OCI-LY7 (cell line): ENCODE measurements around the gene MKKS. TPM values are rescaled to one million over a fixed set of nuclear protein-coding genes. Genes with fewer than 3 reads are reported as not detected.

Experiments
- BruUV-seq: library from RNA; stranded (reverse); fragments of 400-500 nt; replicated peaks from 2 replicates; lab custom pipeline; 2021; lab: Mats Ljungman, UMichigan
- CTCF ChIA-PET: fragments of 300-600 bp; sonication (Branson Sonifier 250); formaldehyde crosslinking; loops from one replicate; lab custom pipeline; 2022; ENCODE audit warnings: antibody characterized with exemption; ENCODE audit not compliant: unreplicated experiment; lab: Charles Lee
- POLR2A ChIA-PET: fragments of 300-600 bp; sonication (Branson Sonifier 250); formaldehyde crosslinking; loops from one replicate; lab custom pipeline; 2022; ENCODE audit warnings: antibody characterized with exemption; lab: Charles Lee
- DNase-seq: peaks from one replicate; pipeline ENCODE4 v3.0.0-alpha.2; 2015; ENCODE audit warnings: low spot score
- H2AFZ ChIP-seq: fragments of 200-600 bp; sonication (generic), shearing (Covaris generic); 2 replicates; pipeline ENCODE4 v1.6.1; 2014; ENCODE audit warnings: mild to moderate bottlenecking, antibody characterized with exemption, low read length, moderate library complexity
- H3K27ac ChIP-seq: fragments of 200-600 bp; sonication (generic); 2 replicates; pipeline ENCODE4 v1.5.1; 2014; ENCODE audit warnings: mixed run types, low read depth, mild to moderate bottlenecking, moderate library complexity, low read length, inconsistent platforms; ENCODE audit not compliant: poor library complexity, severe bottlenecking
- H3K36me3 ChIP-seq: fragments of 200-600 bp; sonication (generic); 2 replicates; pipeline ENCODE4 v1.6.1; 2014; ENCODE audit warnings: mild to moderate bottlenecking, antibody characterized with exemption, low read length, moderate library complexity, mixed read lengths; ENCODE audit not compliant: insufficient read depth
- H3K4me1 ChIP-seq: fragments of 200-600 bp; sonication (generic); 2 replicates; pipeline ENCODE4 v1.5.1; 2014; ENCODE audit warnings: mild to moderate bottlenecking, low read length; ENCODE audit not compliant: insufficient read depth, poor library complexity, severe bottlenecking
- H3K4me2 ChIP-seq: fragments of 200-600 bp; sonication (generic); 2 replicates; pipeline ENCODE4 v1.6.1; 2014; ENCODE audit warnings: mild to moderate bottlenecking, low read length
- H3K4me3 ChIP-seq: fragments of 200-600 bp; sonication (generic); 2 replicates; pipeline ENCODE4 v1.5.1; 2014; ENCODE audit warnings: mild to moderate bottlenecking, low read depth, low read length; ENCODE audit not compliant: poor library complexity, severe bottlenecking
- H3K79me2 ChIP-seq: fragments of 200-600 bp; sonication (generic); 2 replicates; pipeline ENCODE4 v1.6.1; 2016; ENCODE audit warnings: low read depth, mild to moderate bottlenecking, low read length, moderate library complexity, mixed read lengths; ENCODE audit not compliant: insufficient read depth
- H3K9me2 ChIP-seq: fragments of 200-600 bp; sonication (generic); 2 replicates; pipeline ENCODE4 v1.6.1; 2016; ENCODE audit warnings: mild to moderate bottlenecking, low read length, mixed read lengths; ENCODE audit not compliant: insufficient read depth
- H3K9me3 ChIP-seq: fragments of 200-600 bp; sonication (generic); 2 replicates; pipeline ENCODE4 v1.6.1; 2014; ENCODE audit warnings: mild to moderate bottlenecking, mixed run types, low read length, mixed read lengths
- H4K20me1 ChIP-seq: fragments of 200-600 bp; sonication (generic); 2 replicates; pipeline ENCODE4 v1.6.1; 2014; ENCODE audit warnings: mild to moderate bottlenecking, antibody characterized with exemption, low read length, moderate library complexity, mixed read lengths; ENCODE audit not compliant: insufficient read depth
- CTCF ChIP-seq: fragments of 200-600 bp; sonication (generic); conservative IDR thresholded peaks from 2 replicates; pipeline ENCODE4 v1.5.1; 2014; ENCODE audit warnings: mild to moderate bottlenecking, antibody characterized with exemption, low read length, moderate library complexity, mixed read lengths
- EZH2phosphoT487 ChIP-seq: fragments of 200-600 bp; sonication (generic); IDR thresholded peaks from 2 replicates; pipeline ENCODE4 v1.6.1; 2018; ENCODE audit warnings: low read depth, borderline replicate concordance, mild to moderate bottlenecking, mixed run types, antibody characterized with exemption, low read length, moderate library complexity, mixed read lengths
- intact Hi-C: fragments of 100-400 bp; cut with micrococcal nuclease; formaldehyde crosslinking; loops from one replicate; pipeline ENCODE4 v1.10.0; 2022; ENCODE audit not compliant: unreplicated experiment
- total RNA-seq, 2 experiments: library from RNA; depleted of rRNA in 1 of 2; stranded (reverse); fragments of >200 nt in 1 of 2; shearing (Covaris generic) in 1 of 2; gene quantifications; 2 replicates each; pipeline ENCODE4 v1.2.3, GENCODE V29; 2014 to 2022

MKKS gene
- total RNA-seq, 2 experiments from 2014 or later, result 1.0 to 5.6 TPM

GRCh38 chr20:10408108-10408813 lies 25.8 kb downstream of the MKKS start:
- ChIA-PET POLR2A (interaction anchor here (0.6 kb wide), 1 partner anchor 16 kb away, joined by 3 read pairs; no protein-coding TSS in a partner anchor), CTCF (no interaction called here)
- Histone ChIP-seq H3K4me2 (no peak overlapping the region), H3K79me2 (no peaks in the 10 kb centered on the region), H2AFZ (no peak overlapping the region), H4K20me1 (no peaks in the 10 kb centered on the region), H3K9me2 (no peaks in the 10 kb centered on the region), H3K27ac (no peak overlapping the region), H3K4me1 (no peaks in the 10 kb centered on the region), H3K36me3 (peaks cover 3% of the 10 kb centered on the region; the same call in 1 of the 2 replicates), H3K4me3 (no peak overlapping the region), H3K9me3 (no peaks in the 10 kb centered on the region)
- intact Hi-C loops, result no loop called here
- BruUV-seq, result no TSS peak
- DNase-seq, result no peak
- TF ChIP-seq EZH2phosphoT487 (no peak), CTCF (no peak)

GRCh38 chr20:10404959-10405530 lies 29.0 kb downstream of the MKKS start:
- Histone ChIP-seq H4K20me1 (no peaks in the 10 kb centered on the region), H3K9me3 (no peaks in the 10 kb centered on the region), H3K4me1 (no peaks in the 10 kb centered on the region), H2AFZ (no peak overlapping the region), H3K4me2 (no peak overlapping the region), H3K79me2 (no peaks in the 10 kb centered on the region), H3K9me2 (no peaks in the 10 kb centered on the region), H3K27ac (no peak overlapping the region), H3K36me3 (peaks cover 3% of the 10 kb centered on the region; the same call in 1 of the 2 replicates), H3K4me3 (no peak overlapping the region)
- BruUV-seq, result no TSS peak
- no peak for TF ChIP-seq EZH2phosphoT487
- TF ChIP-seq CTCF, result no peak
- DNase-seq, result no peak
- ChIA-PET POLR2A (no interaction called here), CTCF (no interaction called here)
- intact Hi-C loops, result no loop called here

GRCh38 chr20:10404023-10404628 lies 29.9 kb downstream of the MKKS start:
- no TSS peak for BruUV-seq
- CTCF ChIA-PET, result no interaction called here

More at GRCh38 chr20:10404023-10404628, 29.9 kb downstream of the MKKS start:
- Histone ChIP-seq H3K4me1 (no peaks in the 10 kb centered on the region), H4K20me1 (no peaks in the 10 kb centered on the region), H3K79me2 (no peaks in the 10 kb centered on the region), H3K9me3 (no peaks in the 10 kb centered on the region), H3K4me2 (no peak overlapping the region), H3K4me3 (no peak overlapping the region), H3K9me2 (no peaks in the 10 kb centered on the region), H3K36me3 (peaks cover 3% of the 10 kb centered on the region; the same call in 1 of the 2 replicates), H3K27ac (no peak overlapping the region), H2AFZ (no peak overlapping the region)
- TF ChIP-seq CTCF (no peak), EZH2phosphoT487 (no peak)
- DNase-seq, result no peak
- intact Hi-C loops, result no loop called here
- POLR2A ChIA-PET, result no interaction called here
